ENCODE data around the gene SCAPER.
"Not testable (repeated sequence)": the region's sequence is repeated elsewhere in the genome, so short reads cannot be mapped to it uniquely, and the experiment has no call there.

The SCAPER gene

GRCh38 chr15:76448755-76449154 lies 456.4 kb downstream of the SCAPER start:
- Mint-ChIP-seq H3K4me3 (no peak overlapping the region), H3K9me3 (no peaks in the 10 kb centered on the region), H3K36me3 (ENCODE audit: low read depth) (no peaks in the 10 kb centered on the region), H3K4me1 (no peaks in the 10 kb centered on the region), H3K27ac (no peak overlapping the region), H3K27me3 (ENCODE audit: low read depth, poor library complexity) (no peaks in the 10 kb centered on the region)
- no peak for DNase-seq
- TF ChIP-seq, protein P1, sequence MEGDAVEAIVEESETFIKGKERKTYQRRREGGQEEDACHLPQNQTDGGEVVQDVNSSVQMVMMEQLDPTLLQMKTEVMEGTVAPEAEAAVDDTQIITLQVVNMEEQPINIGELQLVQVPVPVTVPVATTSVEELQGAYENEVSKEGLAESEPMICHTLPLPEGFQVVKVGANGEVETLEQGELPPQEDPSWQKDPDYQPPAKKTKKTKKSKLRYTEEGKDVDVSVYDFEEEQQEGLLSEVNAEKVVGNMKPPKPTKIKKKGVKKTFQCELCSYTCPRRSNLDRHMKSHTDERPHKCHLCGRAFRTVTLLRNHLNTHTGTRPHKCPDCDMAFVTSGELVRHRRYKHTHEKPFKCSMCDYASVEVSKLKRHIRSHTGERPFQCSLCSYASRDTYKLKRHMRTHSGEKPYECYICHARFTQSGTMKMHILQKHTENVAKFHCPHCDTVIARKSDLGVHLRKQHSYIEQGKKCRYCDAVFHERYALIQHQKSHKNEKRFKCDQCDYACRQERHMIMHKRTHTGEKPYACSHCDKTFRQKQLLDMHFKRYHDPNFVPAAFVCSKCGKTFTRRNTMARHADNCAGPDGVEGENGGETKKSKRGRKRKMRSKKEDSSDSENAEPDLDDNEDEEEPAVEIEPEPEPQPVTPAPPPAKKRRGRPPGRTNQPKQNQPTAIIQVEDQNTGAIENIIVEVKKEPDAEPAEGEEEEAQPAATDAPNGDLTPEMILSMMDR (IDR thresholded peaks at IDR 0.05) = no peak

DNA sequence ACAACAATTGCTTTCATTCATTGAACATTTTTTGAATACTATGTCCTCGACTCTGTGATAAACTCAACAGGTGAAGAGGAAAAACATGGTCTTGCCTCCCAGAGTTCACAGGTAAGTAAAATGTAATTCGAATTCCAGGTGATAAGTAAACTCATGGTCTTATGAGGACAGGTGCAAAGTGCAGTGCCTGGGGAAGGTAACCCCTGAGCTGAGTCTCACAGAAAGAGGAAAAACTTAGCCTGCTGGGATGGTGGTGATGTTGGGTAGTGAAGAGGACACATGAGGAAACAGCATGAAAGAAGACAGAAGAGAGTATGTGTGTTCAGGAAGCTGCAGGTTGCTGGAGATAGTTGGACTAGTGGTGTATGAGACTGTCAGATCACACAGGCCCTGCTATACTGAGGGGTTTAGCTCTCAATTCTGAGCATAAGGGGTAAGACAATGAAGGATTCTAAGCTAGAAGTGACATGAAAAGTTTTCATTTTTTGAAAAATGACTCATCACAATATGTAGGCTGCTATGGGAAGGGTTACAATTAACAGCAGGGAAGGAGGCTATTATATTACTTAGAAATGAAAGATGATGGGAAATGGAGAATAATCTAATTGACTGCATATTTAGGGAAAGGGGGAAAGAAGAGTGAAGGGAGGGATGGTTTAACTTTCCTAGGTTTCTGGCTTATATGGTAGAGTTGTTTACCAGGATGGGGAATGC lies 457.3 kb downstream of the SCAPER start:
- no peak for DNase-seq
- Mint-ChIP-seq H3K4me3 (no peak overlapping the region), H3K27me3 (ENCODE audit: low read depth, poor library complexity) (no peaks in the 10 kb centered on the region), H3K27ac (no peak overlapping the region), H3K4me1 (no peaks in the 10 kb centered on the region), H3K9me3 (no peaks in the 10 kb centered on the region), H3K36me3 (ENCODE audit: low read depth) (no peaks in the 10 kb centered on the region)
- TF ChIP-seq, protein P1 (IDR thresholded peaks at IDR 0.05) = no peak

DNA sequence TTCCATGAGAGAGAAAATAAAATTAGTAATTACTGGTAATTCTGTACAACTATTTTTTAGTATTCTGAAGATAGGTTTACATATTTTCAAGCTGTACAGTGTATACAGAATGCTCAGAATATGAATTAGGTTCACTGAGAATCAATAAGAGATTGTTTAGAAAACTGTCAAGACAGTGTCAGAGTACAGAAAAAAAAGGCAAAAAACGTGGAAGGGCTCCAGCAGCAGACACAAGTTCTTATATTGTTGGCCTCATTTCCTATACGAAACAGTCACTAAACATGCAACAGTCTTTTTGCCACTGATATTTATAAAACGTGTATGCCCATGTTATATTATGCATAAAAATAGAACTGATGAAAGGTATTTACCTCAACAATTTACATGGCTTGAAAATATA lies 464.7 kb downstream of the SCAPER start:
- H3K27me3 Mint-ChIP-seq (ENCODE audit: low read depth, poor library complexity) = no peaks in the 10 kb centered on the region
- H3K27ac Mint-ChIP-seq = no peak overlapping the region
- no peak for DNase-seq
- no peaks in the 10 kb centered on the region for H3K9me3 Mint-ChIP-seq
- no peaks in the 10 kb centered on the region for H3K36me3 Mint-ChIP-seq (ENCODE audit: low read depth)
- no peaks in the 10 kb centered on the region for H3K4me1 Mint-ChIP-seq
- TF ChIP-seq, protein P1 (IDR thresholded peaks at IDR 0.05) = no peak
- H3K4me3 Mint-ChIP-seq = no peak overlapping the region

DNA sequence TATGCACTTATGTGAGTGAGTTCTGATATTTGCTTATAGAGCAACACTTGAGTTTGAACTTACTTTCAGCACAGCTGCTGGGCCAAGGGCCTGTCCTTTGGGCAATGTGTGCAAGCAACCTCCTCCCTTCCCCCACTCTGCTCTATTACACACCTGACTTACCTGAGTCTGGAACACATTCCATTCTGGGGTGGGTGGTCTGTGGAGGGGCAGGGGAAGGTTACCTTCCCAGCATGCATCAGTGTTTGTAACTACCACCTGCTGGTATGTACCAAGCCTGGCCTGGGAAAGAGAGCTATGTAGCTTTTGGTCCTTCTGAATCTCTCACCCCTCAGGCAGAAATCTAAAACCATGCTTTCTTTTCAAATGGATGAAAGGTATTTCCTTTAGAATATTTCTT lies 465.6 kb downstream of the SCAPER start:
- no peak overlapping the region for H3K27ac Mint-ChIP-seq

GRCh38 chr15:76433798-76434400 lies 471.2 kb downstream of the SCAPER start:
- no peak overlapping the region for H3K27ac Mint-ChIP-seq

More for the DNA sequence above, 465.6 kb downstream of the SCAPER start:
- Mint-ChIP-seq H3K4me3 (no peak overlapping the region), H3K36me3 (ENCODE audit: low read depth) (no peaks in the 10 kb centered on the region), H3K27me3 (ENCODE audit: low read depth, poor library complexity) (no peaks in the 10 kb centered on the region), H3K4me1 (no peaks in the 10 kb centered on the region), H3K9me3 (no peaks in the 10 kb centered on the region)
- no peak for DNase-seq
- TF ChIP-seq, protein P1 (IDR thresholded peaks at IDR 0.05) = no peak

DNA sequence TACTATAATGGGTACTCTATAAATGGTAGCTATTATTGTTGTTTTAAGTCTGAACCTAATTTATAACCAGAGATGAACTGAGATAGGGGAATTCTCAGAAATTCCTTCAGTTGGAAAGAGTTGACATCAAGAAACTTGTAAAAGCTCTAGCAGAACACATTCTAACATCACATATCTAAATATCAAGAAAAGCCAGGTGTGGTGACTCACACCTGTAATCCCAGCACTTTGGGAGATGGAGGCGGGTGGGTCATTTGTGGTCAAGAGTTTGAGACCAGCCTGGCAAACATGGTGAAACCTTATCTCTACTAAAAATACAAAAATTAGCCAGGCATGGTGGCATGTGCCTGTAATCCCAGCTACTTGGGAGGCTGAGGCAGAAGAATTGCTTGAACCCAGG lies 472.1 kb downstream of the SCAPER start:
- H3K36me3 Mint-ChIP-seq (ENCODE audit: low read depth) = peaks cover 23% of the 10 kb centered on the region
- DNase-seq; H3K27ac Mint-ChIP-seq; H3K4me1 Mint-ChIP-seq; H3K4me3 Mint-ChIP-seq; H3K27me3 Mint-ChIP-seq (ENCODE audit: low read depth, poor library complexity); H3K9me3 Mint-ChIP-seq: not testable (repeated sequence)

More at GRCh38 chr15:76433798-76434400, 471.2 kb downstream of the SCAPER start:
- DNase-seq = no peak
- Mint-ChIP-seq H3K36me3 (ENCODE audit: low read depth) (peaks cover 15% of the 10 kb centered on the region), H3K4me3 (no peak overlapping the region), H3K27me3 (ENCODE audit: low read depth, poor library complexity) (no peaks in the 10 kb centered on the region), H3K4me1 (peaks cover 10% of the 10 kb centered on the region), H3K9me3 (no peaks in the 10 kb centered on the region)
- TF ChIP-seq, protein P1 (IDR thresholded peaks at IDR 0.05) = no peak
